Activated T-helper 9 cell treated with anti-CD3 and anti-CD28 coated beads, Interleukin-2, amount 50 U/mL, for 16 hours (primary cell): ENCODE measurements around the gene AATK.
"Not testable (repeated sequence)": the region's sequence is repeated elsewhere in the genome, so short reads cannot be mapped to it uniquely, and the experiment has no call there.

Experiments
- DNase-seq: peaks from one replicate; pipeline ENCODE4 v3.0.0-alpha.2; 2020; ENCODE audit warnings: low read depth

Gene AATK

GRCh38 chr17:81092518-81093095 is 73.4 kb downstream of the AATK start:
- DNase-seq = no peak

GRCh38 chr17:81091774-81092517 is 74.1 kb downstream of the AATK start:
- no peak for DNase-seq

- no peak for DNase-seq
Observed at GRCh38 chr17:81091154-81091553, 74.9 kb downstream of the AATK start.

- no peak for DNase-seq
Observed at GRCh38 chr17:81090361-81091136, 75.5 kb downstream of the AATK start.

GRCh38 chr17:81086789-81087551 is 79.1 kb downstream of the AATK start:
- DNase-seq = no peak

- no peak for DNase-seq
Observed at GRCh38 chr17:81085420-81085911, 80.6 kb downstream of the AATK start.

GRCh38 chr17:81084680-81085419 is 81.2 kb downstream of the AATK start:
- DNase-seq = no peak

GRCh38 chr17:81083125-81083765 is 82.8 kb downstream of the AATK start:
- no peak for DNase-seq

GRCh38 chr17:81082177-81083073 is 83.6 kb downstream of the AATK start:
- DNase-seq = no peak

- no peak for DNase-seq
Observed at GRCh38 chr17:81081222-81082176, 84.5 kb downstream of the AATK start.

GRCh38 chr17:81080019-81080418 is 86.0 kb downstream of the AATK start:
- DNase-seq = no peak

- DNase-seq = not testable (repeated sequence)
Observed at GRCh38 chr17:81078026-81078913, 87.8 kb downstream of the AATK start.

GRCh38 chr17:81076141-81076679 is 89.8 kb downstream of the AATK start:
- no peak for DNase-seq

- no peak for DNase-seq
Observed at GRCh38 chr17:81075307-81075706, 90.7 kb downstream of the AATK start.

- DNase-seq = no peak
Observed at GRCh38 chr17:81074875-81075274, 91.1 kb downstream of the AATK start.

- no peak for DNase-seq
Observed at GRCh38 chr17:81073967-81074839, 91.8 kb downstream of the AATK start.
